Measurements from ENCODE around the gene VWF.

Gene VWF

DNA sequence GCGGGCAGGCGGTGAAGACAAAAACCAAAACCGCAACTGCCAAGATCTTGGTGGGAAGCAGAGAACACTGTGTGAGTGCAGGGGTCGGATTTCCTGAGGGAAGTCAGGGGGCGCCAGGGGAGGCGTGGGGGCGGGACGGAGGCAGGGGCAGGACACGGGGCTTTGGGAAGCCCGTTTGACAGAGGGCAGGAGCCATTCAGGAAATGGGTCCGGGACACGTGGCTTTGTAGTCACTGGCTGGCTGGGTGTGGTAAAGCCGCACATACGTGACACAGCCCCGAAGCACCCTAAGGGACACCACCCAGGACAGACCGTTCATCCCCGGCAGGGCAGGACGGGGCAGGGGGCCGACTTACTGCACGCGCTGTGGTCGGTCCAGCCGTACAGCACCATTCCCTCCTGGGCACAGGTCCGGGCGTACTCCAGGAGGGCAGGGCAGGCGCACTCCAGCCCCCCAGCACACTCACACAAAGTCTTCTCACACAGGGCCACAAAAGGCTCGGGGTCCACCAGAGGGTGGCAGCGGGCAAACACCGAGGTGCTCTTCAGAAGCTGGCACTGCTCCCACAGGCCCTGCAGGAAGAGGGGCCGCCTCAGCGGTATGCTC lies 49.4 kb downstream of the VWF start:
- DNase-seq: no peak

DNA sequence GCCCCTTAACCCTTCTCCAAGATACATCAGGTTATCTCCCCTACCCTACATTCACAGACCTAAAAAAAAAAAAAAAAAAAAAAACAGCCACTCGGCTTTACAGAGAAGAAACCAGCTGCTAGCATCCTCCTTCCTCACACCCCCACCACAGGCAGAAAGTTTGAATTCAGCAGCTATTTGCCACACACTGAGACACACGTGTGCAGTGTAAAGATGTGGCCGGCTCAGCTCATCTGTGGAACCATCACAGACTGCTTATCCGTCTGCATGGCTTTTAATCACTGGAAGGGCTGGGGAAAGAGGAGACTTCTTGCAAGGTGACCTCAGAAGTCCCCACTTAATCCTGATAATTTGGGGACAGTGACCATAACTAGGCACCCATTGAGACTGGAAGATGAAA lies 50.0 kb downstream of the VWF start:
- DNase-seq: no peak

DNA sequence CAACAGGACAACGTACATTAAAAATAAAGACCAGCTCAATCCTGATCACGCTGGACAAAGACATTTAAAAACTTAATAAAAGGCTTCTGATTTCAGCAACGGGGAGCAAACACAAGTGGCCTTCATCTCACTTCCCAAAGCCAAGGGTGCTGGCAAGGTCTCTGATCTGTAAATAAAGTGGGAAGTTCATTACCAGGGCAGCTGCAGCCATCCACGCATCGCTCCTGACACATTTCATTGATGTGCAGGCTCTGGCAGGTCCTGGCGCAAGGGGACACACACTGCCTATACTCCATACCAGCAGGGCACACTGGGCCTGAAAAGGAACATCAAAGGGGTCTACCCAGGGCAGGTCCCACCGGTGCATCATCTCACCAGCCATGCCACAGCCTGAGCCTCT lies 51.0 kb downstream of the VWF start:
- DNase-seq: no peak

DNA sequence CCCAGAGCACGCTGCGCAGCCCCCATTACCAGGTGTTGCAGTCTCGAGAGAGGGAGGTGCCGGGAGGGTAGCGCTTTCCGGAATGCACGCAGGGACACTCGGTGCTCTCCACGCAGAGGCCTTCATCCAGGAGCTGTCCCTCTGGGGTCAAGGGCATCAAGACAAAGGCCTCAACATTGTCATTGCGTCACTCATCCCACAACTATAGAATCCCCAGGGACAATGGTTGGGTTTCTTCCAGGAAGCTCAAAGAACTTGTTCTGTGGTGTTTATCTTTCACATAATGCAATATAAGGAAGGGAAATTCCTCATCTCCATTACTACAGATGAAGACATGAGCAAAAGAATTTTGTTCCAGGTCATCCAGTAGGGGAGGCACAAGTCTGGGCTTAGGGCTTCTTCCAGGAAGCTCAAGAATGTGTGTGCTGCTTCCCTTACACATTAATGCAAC lies 52.1 kb downstream of the VWF start:
- DNase-seq: no peak

DNA sequence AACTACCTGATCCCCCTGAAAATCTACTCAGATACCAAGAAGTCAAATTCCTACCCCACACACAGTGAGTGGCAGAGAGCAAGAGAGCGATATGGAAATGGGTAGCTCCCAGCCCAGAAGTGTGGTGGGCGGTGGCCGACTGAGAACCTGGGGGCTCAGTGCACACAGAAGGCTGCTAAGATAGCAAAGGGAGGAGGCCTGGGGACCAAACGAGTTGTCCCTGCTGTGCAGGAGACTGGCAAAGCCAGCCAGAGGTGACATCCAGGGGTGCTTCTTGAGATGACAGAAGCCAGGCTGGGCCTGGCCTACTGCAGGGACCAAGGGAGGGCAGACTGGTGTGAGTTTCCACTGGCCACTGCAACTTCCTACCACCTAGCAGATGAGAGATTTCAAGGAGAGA lies 52.9 kb downstream of the VWF start:
- no peak for DNase-seq

DNA sequence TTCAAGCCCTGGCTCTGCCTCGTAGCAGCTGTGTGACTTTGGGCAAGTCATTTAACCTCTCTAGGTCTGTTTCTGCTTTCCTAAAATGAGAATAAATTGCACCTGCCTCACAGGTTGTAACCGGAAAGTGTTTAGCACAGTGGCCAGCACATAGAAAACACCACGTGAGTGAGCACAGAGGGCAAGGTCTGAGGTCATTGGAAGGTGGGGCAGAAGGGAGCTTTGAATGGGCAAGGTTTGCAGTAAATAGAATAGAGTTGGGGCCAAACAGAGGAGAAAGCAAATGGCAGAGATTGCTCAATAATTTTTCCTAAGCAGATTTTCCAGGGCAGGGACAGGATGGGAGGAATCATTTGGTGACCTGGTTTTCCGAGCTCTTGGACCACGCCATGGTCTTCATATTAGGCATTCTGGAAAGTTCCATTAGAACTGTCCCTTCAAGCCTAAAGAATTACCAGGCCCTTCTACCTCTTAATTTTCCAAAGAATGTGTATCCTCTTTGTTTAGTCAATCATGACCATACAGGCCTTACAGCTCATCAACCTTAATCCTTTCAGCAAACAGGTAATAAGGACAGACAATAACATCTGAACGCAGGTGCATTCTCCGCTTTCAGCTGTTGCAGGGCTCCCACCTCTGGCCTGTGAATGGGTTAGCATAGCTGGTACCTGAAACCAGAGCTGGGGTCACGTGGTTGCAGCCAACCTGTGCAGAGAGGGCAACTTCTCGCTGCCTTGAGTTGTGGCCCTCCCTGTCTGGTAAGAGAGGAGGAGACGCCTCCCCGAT lies 53.8 kb downstream of the VWF start:
- no peak for DNase-seq

DNA sequence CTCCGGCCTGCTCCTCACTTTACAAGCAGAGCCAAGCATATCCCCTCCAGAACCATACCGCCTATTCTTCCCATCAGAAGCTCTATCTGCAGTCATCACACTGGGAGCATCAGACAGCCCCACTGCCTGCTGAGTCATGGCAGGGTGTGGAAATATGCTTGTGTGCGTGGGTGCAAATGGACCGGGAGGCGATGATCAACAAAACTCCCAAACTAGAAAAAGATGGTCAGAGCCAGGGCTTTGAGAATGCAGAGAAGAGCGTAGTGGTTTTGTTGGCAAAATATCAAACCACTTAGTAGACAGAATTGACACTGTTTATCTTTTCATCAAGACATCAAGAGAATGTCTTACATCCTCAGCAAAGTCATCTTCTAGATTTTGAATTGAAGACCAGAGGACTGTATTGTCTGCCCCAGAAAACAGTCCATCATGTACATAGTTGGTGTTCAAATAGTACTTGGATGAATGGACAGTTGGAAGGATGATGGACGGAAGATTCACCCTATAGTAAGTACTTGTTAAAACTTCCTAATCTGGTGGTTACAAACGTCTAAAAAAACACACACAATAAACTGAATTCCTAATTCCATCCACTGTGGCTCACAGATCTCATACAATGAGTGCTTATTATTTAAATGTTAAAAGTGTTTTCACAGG lies 54.9 kb downstream of the VWF start:
- DNase-seq: no peak

DNA sequence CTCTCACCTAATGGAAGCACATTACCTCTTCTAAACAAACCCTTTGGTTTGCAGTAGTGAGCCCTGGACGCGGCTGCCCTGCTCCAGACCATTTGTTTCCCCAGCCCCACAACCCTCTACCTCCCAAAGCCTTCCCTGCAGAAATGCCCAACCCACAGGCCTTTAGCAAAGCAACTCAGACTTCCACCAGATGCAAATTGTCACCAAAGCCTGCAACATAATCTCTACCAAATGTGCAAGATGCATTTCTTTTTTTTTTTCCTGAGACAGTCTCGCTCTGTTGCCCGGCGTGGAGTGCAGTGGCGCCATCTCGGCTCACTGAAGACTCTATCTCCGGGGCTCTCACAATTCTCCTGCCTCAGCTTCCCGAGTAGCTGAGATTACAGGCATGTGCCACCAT lies 56.2 kb downstream of the VWF start:
- no peak for DNase-seq

DNA sequence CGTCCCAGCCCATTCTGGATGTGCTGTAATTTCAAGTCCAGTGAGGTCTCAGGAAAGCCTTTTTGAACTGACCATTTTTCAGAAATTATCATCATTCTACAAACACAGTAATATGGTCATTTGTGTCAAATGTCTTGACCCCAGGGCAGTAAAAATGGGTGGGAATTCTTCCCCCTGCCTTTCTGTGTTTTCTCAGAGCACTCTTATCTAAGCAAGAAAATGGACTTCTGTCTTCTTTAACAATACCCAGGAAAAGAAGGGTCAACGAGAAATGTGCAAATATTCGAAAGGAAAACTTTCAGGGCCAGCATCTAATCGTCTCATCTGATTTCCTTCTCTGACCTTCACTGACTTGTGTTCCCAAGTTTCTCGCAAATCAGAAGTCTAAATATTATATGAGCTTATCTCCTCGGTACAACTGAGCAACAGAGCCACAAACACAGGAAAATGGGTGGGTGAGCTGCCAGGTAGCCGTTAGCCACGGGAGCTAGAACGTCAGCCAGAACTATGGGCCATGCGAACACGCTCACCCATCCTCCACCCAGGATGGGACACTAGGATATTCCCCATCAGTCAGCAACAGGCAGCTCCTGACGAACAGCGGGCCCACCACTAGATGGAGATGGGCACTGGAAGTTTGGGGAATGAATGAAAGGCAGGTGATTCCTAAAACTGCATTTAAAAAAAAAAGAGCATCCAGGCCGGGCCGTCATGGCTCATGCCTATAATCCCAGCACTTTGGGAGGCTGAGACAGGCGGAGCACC lies 57.1 kb downstream of the VWF start:
- no peak for DNase-seq

DNA sequence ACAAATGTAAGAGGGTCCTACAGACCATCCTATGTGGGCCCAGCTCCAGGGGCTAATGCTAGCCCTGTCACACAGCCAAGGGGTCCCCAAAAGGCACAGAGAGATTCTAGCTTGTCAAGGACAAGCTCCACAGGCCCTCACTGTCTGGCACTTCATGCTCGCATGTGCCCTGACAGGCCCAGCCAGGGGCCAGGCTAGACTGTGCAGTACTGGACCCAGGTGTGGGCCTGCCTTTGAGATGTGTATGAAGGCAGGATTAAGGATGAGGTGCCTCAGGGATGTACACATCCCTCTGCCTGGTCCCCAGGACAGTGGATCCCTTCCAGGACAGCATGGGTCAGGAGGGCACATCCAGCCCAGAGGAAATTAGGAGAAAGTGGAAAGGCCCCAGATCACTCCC lies 57.8 kb downstream of the VWF start:
- no peak for DNase-seq

DNA sequence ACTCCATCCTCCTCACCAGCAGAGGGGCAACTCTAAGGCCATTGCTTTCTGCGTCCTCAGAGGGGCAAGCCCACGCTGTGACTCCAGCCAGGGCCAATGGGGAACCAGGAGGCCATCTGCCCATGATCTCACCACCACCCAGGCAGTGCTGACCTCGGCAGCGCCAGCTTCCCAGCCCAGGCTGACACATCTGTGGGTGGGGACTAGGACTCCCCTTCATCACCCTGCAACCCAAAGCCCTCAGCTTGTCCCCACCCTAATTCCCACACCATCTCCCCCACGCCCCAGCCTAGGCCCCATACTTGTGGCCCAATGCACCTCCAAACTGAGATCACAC lies 58.6 kb downstream of the VWF start:
- DNase-seq: no peak

DNA sequence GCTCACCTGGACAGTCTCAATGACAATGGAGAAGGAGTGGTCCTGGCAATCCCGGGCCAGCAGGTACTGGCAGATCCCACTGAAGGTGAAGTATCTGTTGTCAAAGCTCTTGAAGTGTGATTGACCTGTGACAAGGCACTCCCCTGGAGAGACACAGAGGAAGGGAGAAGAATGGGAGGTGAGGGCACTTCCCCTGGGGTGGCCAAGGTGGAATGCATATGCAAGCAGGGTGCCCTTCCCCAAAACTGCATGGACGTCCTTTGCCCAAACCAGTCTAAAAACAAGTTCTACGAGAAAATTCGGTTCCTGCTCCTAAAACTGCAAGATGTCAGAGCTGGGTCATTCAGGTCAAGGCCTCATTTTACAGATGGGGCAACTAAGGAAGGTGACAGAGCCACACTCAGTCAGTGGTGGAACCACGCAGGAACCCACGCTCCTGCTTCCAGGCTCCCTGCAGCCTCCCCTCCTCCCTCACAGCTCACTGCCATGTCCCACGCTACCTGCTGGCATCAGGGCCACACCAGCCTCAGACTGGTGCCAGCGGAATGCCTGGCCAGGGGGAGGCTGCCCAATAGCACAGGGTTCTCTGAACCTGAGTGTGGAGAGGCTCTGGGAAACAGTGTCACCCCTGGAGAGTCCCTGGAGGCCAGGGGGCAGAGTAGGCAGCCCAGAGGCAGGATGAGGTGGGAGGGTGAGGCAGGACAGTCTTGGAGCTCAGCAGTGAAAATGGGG lies 59.2 kb downstream of the VWF start:
- no peak for DNase-seq

DNA sequence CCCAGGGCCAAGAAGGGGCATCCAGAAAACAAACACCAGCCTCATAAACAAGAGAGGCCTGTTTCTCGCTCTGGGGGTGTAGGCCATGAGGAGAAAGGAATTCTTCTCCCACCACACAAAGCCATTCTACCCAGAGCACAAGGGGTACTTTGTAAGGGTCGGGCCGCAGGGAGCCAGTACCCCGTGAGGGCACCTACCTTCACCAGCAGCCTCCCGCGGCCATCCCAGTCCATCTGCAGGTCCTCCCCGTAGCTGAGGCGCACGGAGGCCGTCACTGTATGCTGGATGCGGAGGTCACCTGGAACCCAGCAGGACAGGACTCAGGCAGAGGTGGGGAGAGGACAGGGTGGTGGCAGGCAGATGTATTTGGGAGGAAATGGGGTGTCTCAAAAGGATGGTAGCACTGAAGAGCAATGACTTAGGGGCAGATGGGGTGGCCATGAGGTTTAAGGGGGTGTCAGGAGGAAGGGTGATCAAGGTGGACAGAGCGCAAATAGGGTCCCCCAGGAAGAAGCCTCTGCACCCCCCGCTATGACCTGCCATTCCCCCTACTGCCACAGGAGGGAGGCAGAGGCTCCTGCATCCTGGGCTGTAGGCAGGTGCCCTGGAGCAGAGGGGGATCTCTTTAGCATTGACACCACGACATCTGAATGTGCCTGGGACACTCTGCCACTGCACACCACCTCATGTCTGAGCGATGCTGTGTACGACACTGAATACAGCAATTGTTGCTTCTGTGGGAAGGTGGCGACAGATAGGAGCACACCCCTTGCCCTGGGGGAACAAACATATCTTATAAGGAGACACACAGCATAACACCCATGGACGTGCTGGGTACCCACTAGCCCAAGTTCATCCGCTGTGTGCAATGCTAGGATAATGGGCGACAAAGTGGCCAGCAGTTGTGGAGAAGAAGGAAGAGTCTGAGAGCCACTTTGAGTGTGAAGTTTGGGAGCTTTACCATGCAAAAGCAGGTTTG lies 61.4 kb downstream of the VWF start:
- no peak for DNase-seq

DNA sequence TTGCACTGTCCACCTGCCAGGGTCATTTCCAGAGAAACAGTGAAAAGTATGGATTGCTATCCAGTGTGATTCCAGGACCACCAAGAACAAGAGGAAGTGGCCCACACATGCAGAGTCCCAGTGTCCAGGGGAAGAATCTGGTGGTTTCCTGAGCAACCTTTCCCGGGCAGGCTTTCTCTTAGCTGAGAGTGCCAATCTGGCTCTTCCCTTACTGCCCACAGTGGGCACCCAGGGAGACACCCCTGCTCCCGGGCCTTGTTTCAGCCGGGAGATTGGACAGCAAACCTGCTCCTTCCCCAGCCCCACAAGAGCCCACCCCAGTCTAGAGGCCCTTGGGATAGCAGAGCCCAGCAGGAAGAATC lies 62.1 kb downstream of the VWF start:
- DNase-seq: no peak

DNA sequence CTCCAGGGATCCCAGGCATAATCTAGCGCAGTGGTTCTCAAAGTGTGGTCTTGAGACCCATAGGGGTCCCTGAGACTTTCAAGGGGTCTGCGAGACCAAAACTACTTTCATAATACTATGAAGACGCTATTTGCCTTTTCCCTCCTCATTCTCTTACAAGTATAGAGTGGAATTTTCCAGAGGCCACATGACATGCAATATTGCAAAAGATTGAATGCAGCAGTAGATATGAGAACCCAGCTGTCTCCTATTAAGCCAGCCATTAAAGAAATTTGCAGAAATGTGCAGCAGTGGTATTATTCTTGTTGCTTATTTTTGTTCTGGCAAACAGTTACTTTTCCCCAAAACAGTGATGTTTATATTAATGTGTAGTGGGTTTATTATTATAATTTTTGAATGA lies 62.8 kb downstream of the VWF start:
- no peak for DNase-seq

DNA sequence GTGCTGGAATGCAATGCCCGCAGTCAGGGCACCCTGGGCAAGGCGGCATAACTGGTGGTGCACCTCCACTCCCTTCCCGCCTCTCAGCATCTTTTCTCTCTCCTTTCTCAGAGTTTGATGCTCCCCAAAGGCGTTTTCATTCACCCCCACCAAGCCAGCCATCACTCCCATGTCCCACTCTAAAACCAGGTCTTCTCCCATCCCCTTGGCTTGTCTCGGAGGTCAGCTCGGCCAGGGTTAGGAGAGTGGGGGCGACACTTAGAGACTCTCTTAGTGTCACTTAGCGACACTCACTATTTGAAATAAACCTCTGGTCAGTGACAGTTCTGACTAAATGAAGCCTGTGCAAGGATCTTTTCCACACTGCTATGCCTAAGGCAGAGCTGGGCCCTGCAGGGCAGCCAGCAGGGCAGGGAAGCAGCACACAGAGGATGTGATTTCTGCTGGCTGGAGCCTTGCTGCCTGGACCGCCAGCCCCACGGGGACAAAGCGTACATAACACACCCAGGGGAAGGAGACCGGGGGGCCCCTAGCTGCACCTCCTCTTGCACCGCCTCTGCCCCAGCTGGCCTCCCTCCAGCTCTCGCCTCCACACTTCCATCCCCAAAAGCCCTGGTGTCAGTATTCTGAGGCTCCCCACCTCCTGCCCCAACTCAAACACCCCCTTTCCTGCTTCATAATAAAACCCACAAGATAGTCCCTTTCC lies 64.5 kb downstream of the VWF start:
- DNase-seq: no peak

DNA sequence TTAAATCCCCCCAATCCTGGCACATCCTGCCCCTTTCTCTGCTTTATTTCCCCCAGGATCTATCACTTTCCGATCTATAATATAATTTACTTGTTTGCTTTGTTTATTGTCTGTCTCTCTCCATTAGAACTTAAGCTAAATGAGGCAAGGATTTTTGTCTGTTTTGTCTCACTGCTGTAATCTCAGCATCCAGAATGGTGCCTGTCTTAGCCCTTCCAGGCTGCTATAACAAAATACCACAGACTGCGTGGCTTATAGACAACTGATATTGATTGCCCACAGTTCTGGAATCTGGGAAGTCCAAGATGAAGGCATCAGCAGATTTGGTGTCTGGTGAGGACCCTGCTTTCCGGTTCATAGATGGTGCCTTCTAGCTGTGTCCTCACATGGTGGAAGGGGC lies 65.2 kb downstream of the VWF start:
- no peak for DNase-seq

DNA sequence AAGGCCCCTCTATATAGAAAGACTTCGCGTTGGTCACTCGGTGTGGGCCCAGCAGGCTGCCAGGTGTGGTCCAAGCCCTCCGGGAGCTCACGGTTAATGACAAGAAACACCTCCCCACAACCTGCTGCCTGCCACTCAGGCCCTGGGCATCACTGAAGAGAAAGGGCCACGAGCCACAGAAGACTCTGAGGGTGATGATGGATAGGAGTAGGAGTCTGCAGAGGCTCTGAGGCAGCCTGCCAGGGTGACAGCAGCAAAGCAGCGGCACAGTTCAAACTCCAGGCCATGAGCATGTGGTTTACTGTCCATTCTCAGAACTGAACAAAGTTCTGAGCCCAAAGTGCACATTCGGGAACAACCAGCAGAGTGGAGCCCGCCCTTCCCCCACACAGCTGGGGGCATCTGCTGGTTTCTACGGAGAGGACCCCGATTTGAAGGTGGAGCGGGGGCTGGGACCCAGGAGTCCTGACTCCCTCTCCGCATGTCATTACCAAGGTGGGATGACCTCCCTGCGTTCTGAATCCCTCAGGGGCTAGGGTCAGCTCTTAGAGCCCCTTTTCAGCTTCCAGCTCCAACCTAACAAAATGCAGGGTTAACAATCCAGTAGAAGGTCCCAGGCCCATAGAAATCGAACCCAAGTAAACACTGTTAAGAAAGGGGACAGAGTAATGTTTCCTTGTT lies 65.8 kb downstream of the VWF start:
- DNase-seq: no peak

DNA sequence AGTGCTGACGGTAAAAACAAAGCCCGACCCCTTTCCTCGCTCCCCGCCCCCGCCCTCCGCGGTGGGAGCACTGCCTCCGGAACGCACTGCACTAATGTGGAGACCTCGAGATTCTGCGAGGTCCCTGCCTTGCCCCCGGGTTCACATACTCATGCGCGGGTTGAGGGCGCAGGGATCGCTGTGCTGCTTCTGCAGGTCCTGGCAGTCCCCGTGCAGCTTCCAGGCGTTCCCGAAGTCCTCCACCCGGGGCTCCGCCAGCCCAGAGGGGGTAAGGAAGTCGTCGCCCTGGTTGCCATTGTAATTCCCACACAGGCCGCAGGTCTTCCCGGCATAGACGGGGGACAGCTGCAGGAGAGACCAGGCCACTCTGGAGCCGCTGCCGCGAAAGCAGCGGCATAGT lies 66.8 kb downstream of the VWF start:
- no peak for DNase-seq

DNA sequence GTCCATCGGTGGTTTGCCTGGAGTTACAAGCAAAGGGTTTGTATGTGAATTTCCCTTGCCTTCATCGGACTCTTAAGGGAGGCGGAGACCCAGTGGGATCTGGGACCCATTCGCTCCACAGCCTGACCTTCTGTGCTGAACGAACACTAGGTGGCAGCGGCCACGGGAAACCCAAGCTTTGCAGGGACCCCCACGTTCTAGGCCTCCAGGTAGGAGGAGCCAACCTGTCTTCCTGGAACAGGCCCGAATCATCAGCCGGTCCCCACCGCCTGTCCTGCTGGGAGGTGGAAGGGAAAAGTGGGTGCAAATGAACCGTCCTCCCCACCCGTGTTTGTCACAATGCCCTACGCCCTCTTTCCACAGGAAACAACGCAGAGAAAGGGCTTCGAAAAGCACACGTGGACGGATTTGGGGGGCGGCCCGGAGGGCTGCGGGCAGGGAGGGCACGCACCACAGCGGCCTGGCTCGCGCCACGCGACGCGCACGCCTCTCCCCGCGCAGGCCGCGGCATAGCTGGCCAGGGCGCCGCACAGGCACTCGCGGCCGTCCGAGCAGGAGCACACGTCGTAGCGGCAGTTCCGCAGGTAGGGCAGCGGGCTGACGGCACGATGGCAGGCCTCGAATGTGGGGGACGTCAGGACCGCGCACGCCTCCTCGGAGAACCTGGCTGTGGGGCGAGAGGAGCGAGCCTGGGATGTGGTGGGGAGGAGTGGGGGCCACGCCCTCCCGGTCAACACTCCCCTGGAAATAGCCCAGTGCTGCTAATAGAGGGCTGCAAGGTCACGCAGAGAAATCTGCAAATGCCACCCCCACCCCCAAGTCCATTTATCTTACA lies 67.8 kb downstream of the VWF start:
- no peak for DNase-seq
